Heart right ventricle (tissue), 16 donors: ENCODE results near the gene HDAC9. TPM values are rescaled to one million over a fixed set of nuclear protein-coding genes. Genes with fewer than 3 reads are reported as not detected.
A peak's percentile ranks its signal among the peaks of the same experiment; 100 is the strongest.

ENCODE experiments used
- ATAC-seq, 8 donors: fragments of 200-7000 bp; cut with Tn5 transposase; one replicate each; pipeline ENCODE4 v1.9.1; 2020; ENCODE audit warnings: mild to moderate bottlenecking in 8 of 8, moderate library complexity in 8 of 8, moderate number of reproducible peaks in 1 of 8
- DNase-seq, 2 donors: peaks; one replicate each; pipeline ENCODE4 v3.0.0-alpha.2; 2020
- H3K27ac ChIP-seq, 10 donors: fragments of 200-600 bp; sonication (generic) in 2 of 10; one replicate each; pipeline versions ENCODE4 v1.5.0 to v1.8.0; 2020 to 2022; ENCODE audit warnings: mild to moderate bottlenecking in 3 of 10
- H3K27me3 ChIP-seq, 7 donors: fragments of 200-600 bp; one replicate each; pipeline ENCODE4 v1.8.0; 2021 to 2022; ENCODE audit warnings: mild to moderate bottlenecking in 2 of 7
- H3K36me3 ChIP-seq, 9 donors: fragments of 200-600 bp; sonication (generic) in 1 of 9; one replicate each; pipeline versions ENCODE4 v1.5.0 to v1.8.0; 2020 to 2022; ENCODE audit warnings: mild to moderate bottlenecking in 2 of 9
- H3K4me1 ChIP-seq, 9 donors: fragments of 200-600 bp; sonication (generic) in 1 of 9; one replicate each; pipeline versions ENCODE4 v1.5.0 to v1.8.0; 2020 to 2022; ENCODE audit warnings: mild to moderate bottlenecking in 4 of 9
- H3K4me3 ChIP-seq, 10 donors: fragments of 200-600 bp; sonication (generic) in 2 of 10; one replicate each; pipeline versions ENCODE4 v1.5.0 to v1.8.0; 2020 to 2022; ENCODE audit warnings: mild to moderate bottlenecking in 7 of 10, moderate library complexity in 2 of 10
- H3K9me3 ChIP-seq, 11 donors: fragments of 200-600 bp in 10 of 11; sonication (generic) in 2 of 11; one replicate each; pipeline versions ENCODE4 v1.5.0 to v1.8.0; 2013 to 2022; ENCODE audit warnings: mild to moderate bottlenecking in 2 of 11, control low read depth in 1 of 11, moderate library complexity in 1 of 11
- WGBS, 2 donors: extraction: QIAGEN DNeasy Blood & Tissue Kit; methylation state at CpG; one replicate each; pipeline ENCODE4 v1.1.7; 2013; ENCODE audit warnings: inconsistent platforms in 1 of 2; 5-methylcytosine and 5-hydroxymethylcytosine counted together
- intact Hi-C, 10 donors: fragments of 100-400 bp; cut with DNase I; formaldehyde crosslinking; loops; one replicate each; pipeline versions ENCODE4 v1.11.1 to v1.14.2; 2022
- polyA plus RNA-seq, 2 donors: library from polyadenylated mRNA; stranded (reverse); fragments of 200-250 nt; gene quantifications; one replicate each; pipeline ENCODE4 v1.2.3, GENCODE V29; 2013
- total RNA-seq, 10 donors: library from RNA; stranded (reverse); fragmentation: NEBNext Ultra II Directional in 3 of 10; extraction: Animal tissue kit (Norgen Biotek cat#: 25700) in 3 of 10; gene quantifications; one replicate each; pipeline versions ENCODE4 v1.2.1 to v1.2.4, GENCODE V29; 2021 to 2023
- TF ChIP-seq, protein P1 (sequence below), 9 donors: fragments of 200-600 bp; sonication (generic) in 2 of 9; IDR thresholded peaks; one replicate each; pipeline versions ENCODE4 v1.5.0 to v1.8.0; 2021 to 2022; ENCODE audit warnings: antibody characterized with exemption in 9 of 9, mild to moderate bottlenecking in 5 of 9, moderate library complexity in 1 of 9
- donor health status: Arrhythmogenic right ventricular cardiomyopathy.
- donor health status: ischemic (EF 13 %, LVEDD 7.1; RV severe dilation, severe dysfunction).
- donor health status: healthy with polysubstance abuse.
- donor health status: DM: no; HTN: yes; CAD: no.
- donor health status: DM: no; HTN: no; CAD: no.
- donor health status: ischemic (EF 25% LVEDD 6.9; RV normal size, moderate dysfunction).
- donor health status: ischemic (EF 25% LVEDD 5.7; RV mildly dilated, moderate dysfunction).
- donor health status: healthy.
- donor health status: DM: yes; HTN: yes; CAD: no.
- donor health status: Ischemic cardiomyopathy.
- donor health status: ischemic (EF 35%, LVEDD 5.7; RV mildly dilated, moderate dysfunction).
- donor health status: nonischemic (EF 11% LVEDD 7.7; RV severe dilation, severe dysfunction).
- donor health status: DM: yes; HTN: yes; CAD: no.
- donor health status: PGD.
- donor health status: ischemic (EF 29% LVEDD 5.4; RV normal size, mild dysfunction).
- donor health status: nonischemic (EF 23%, LVEDD 6.1; RV moderate dilation, normal function).

Gene HDAC9
- total and polyA plus RNA-seq, 12 donors, result 1.9 to 66.1 (median 38.6) TPM

DNA sequence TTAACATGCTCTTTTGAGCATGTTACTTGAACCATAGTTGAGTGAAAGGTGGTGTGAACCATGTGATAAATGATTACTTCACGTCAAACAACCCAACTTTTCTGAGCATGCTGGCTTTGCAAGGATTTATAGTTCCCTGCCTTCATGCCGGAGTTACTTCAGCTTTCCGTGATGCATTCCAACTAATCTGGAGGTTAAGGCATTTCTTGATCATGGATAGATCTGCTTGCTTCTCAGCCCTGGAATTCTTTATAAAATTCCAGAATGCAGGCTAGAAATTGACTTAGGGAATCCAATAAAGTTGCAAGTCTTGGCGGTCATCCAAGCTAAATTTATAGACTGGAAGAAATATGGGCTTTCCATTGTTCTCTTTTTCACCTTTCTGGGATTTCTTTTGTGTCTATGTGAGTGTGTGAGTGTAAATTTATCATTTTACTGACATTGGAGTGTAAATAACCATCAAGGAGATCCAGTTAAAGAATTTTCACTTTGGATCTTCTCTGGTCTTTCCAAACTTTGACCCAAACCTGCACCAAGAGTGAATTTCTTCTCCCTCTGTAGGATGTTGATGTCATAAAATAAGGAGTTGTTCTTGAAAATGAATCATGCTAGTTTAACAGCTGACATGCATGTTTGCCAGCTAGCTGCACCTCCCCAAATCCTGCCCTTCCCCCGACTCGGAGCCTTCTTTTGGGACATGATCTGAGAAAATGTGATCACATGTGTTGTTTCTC lies 332.9 kb downstream of the HDAC9 start:
- 93 to 95% methylated on average over 6 of the region's 6 CpGs for WGBS, 2 donors
- intact Hi-C loops, result no loop called here
- H3K36me3 ChIP-seq, result no peaks in the 10 kb centered on the region
- no peak overlapping the region for H3K4me3 ChIP-seq
- no peak overlapping the region for H3K27ac ChIP-seq
- DNase-seq (no peak), ATAC-seq (no peak)
- no peaks in the 10 kb centered on the region for H3K9me3 ChIP-seq
- TF ChIP-seq, protein P1, sequence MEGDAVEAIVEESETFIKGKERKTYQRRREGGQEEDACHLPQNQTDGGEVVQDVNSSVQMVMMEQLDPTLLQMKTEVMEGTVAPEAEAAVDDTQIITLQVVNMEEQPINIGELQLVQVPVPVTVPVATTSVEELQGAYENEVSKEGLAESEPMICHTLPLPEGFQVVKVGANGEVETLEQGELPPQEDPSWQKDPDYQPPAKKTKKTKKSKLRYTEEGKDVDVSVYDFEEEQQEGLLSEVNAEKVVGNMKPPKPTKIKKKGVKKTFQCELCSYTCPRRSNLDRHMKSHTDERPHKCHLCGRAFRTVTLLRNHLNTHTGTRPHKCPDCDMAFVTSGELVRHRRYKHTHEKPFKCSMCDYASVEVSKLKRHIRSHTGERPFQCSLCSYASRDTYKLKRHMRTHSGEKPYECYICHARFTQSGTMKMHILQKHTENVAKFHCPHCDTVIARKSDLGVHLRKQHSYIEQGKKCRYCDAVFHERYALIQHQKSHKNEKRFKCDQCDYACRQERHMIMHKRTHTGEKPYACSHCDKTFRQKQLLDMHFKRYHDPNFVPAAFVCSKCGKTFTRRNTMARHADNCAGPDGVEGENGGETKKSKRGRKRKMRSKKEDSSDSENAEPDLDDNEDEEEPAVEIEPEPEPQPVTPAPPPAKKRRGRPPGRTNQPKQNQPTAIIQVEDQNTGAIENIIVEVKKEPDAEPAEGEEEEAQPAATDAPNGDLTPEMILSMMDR (IDR thresholded peaks at IDR 0.05), result no peak
- no peaks in the 10 kb centered on the region for H3K27me3 ChIP-seq
- H3K4me1 ChIP-seq, result peaks cover 0 to 7% (median 0%) of the 10 kb centered on the region in 9 donors

DNA sequence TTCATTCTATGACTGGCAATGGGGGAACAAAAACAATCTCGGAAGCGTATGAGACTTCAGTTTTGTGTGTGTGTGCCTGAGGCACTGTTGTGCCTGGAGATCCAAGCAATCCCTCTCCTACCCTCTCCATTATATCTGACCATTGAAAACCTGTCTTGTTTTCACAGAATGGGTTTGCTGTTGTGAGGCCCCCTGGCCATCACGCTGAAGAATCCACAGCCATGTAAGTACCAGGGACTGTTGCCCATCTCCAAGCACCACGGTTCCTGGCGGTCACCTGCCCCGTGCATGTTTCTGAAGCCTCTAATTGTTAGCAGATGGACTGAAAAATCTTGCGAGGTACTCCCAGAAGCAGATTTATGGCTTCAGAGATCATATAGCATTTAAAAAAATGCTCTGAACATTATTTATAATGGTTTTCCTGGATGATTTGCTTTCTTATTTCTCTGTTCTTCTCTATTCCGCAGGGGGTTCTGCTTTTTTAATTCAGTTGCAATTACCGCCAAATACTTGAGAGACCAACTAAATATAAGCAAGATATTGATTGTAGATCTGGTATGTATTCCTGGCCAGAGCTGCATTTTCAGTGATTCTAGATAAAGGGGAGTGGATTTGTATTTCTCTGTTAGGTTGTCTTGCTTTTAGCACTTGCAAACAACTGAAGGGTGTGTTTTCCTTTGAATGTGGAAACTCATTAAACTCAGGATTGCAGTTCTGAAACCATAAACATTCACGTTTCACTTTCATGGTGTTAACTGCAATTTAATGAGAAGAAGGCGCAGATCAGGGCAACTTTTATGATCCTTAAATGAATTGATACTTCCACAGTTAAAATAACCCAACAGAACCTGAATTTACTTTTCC lies 333.7 kb downstream of the HDAC9 start:
- Histone ChIP-seq H3K9me3 (no peaks in the 10 kb centered on the region), H3K36me3 (no peaks in the 10 kb centered on the region), H3K4me1 (peaks cover 0 to 7% (median 0%) of the 10 kb centered on the region in 9 donors), H3K4me3 (no peak overlapping the region), H3K27ac (no peak overlapping the region), H3K27me3 (no peaks in the 10 kb centered on the region)
- TF ChIP-seq, protein P1 (IDR thresholded peaks at IDR 0.05), result no peak
- WGBS, 2 donors, result 92 to 94% methylated on average over 11 of the region's 11 CpGs
- DNase-seq (no peak), ATAC-seq (no peak)
- intact Hi-C loops, result no loop called here

DNA sequence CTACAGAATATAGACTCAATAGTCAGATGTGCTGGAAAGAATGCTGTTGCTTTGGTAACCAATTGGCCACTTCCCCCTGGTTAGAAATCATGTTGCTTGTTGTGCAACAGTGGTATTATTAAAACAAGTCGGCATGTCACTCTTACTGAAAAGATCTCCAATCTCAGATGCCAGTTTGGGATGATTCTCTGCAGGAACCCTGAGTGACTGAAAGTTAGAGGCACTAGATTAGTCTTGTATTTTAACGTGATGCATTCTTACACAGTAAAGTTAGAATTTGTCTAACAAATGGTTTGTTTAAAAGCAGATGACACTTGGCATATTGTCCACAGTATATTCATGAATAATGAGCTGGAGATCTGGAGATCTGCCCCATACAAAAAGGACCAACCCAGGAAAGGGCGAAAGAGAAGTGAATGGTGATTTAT lies 334.3 kb downstream of the HDAC9 start:
- DNase-seq, result no peak
- peaks cover 0 to 7% (median 0%) of the 10 kb centered on the region in 9 donors for H3K4me1 ChIP-seq
- no peaks in the 10 kb centered on the region for H3K9me3 ChIP-seq
- intact Hi-C loops, result no loop called here
- H3K36me3 ChIP-seq, result no peaks in the 10 kb centered on the region
- peak in 1 of 8 donors; percentile 56 for ATAC-seq
- WGBS, 2 donors, result 73 to 80% methylated on average over 3 of the region's 3 CpGs
- no peaks in the 10 kb centered on the region for H3K27me3 ChIP-seq
- no peak overlapping the region for H3K27ac ChIP-seq
- no peak overlapping the region for H3K4me3 ChIP-seq
- TF ChIP-seq, protein P1 (IDR thresholded peaks at IDR 0.05), result no peak

DNA sequence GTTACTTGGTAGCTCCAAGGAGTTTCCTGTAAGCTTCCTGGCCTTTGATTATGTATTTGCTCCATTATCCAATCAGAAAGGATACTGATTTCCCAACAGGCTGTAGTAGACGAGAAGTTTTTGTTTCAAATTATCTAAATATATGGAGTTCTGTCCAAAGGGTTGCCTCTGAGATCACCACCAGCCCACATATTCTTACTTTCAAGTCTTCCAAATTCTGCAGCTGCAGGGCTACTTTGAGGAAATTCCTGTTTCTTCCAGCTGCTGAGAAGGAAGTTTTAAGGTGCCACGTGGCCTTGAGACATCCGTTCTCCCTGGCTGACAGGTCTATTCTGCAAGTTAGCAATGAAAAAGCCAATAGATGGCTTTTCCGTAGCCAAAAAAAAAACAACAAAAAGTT lies 335.9 kb downstream of the HDAC9 start:
- ATAC-seq, result peak in 5 of 8 donors; percentile 25 to 61 (median 46)
- H3K9me3 ChIP-seq, result no peaks in the 10 kb centered on the region
- peak overlapping the region in 1 of 10 donors; percentile 15 for H3K27ac ChIP-seq
- DNase-seq, result peak in 1 of 2 donors; percentile 13
- peaks cover 0 to 7% (median 0%) of the 10 kb centered on the region in 9 donors for H3K4me1 ChIP-seq
- intact Hi-C loops, result no loop called here
- H3K36me3 ChIP-seq, result peaks cover 0 to 5% (median 0%) of the 10 kb centered on the region in 9 donors
- 53 to 54% methylated on average over 4 of the region's 4 CpGs for WGBS, 2 donors
- TF ChIP-seq, protein P1 (IDR thresholded peaks at IDR 0.05), result no peak
- no peaks in the 10 kb centered on the region for H3K27me3 ChIP-seq
- H3K4me3 ChIP-seq, result no peak overlapping the region
